ENCODE data around the gene FLOT1. TPM values are rescaled to one million over a fixed set of nuclear protein-coding genes. Genes with fewer than 3 reads are reported as not detected.

FLOT1 gene
- total RNA-seq, 1 experiment from 2014 or later, result 111 TPM

- H3K4me3 Mint-ChIP-seq, result no peak overlapping the region
- TF ChIP-seq CTCF (conservative IDR thresholded peaks at IDR 0.05), result no peak
- Histone ChIP-seq H3K27me3 (ENCODE audit: insufficient read depth, low read length) (peaks cover 20% of the 10 kb centered on the region; the same call in 1 of the 2 replicates), H3K18ac (ENCODE audit: insufficient read length, low read depth, low read length) (no peak overlapping the region), H2AFZ (ENCODE audit: low read length) (no peak overlapping the region), H2BK120ac (ENCODE audit: low read depth, low read length, poor library complexity, severe bottlenecking) (no peak overlapping the region), H4K20me1 (ENCODE audit: control insufficient read depth, insufficient read depth, insufficient read length) (no peaks in the 10 kb centered on the region), H2BK20ac (ENCODE audit: low read depth, low read length, poor library complexity, severe bottlenecking) (no peak overlapping the region), H3K27ac (ENCODE audit: insufficient read length, low read depth, low read length) (no peak overlapping the region), H3K14ac (ENCODE audit: insufficient read depth, low read length) (no peak overlapping the region), H2BK5ac (ENCODE audit: insufficient read length, low read length) (no peak overlapping the region), H4K8ac (replicated peaks; ENCODE audit: insufficient read length, low read depth, low read length) (no peak overlapping the region), H2BK12ac (ENCODE audit: insufficient read length, low read depth, low read length) (no peak overlapping the region), H3K23ac (ENCODE audit: insufficient read length, low read depth, low read length) (no peak overlapping the region), H3K23me2 (ENCODE audit: insufficient read length, low read depth, low read length, poor library complexity, severe bottlenecking) (peaks cover 3% of the 10 kb centered on the region), H4K91ac (ENCODE audit: insufficient read length, low read depth, low read length) (no peak overlapping the region), H3K9me3 (ENCODE audit: control insufficient read depth, low read depth, low read length) (no peaks in the 10 kb centered on the region), H2BK15ac (ENCODE audit: low read depth, low read length) (no peak overlapping the region), H4K5ac (ENCODE audit: insufficient read length, low read depth, low read length) (no peak overlapping the region), H3K79me1 (ENCODE audit: insufficient read depth, low read depth, low read length, poor library complexity, severe bottlenecking) (no peaks in the 10 kb centered on the region), H3K4me1 (ENCODE audit: insufficient read depth, low read length) (no peaks in the 10 kb centered on the region), H3K56ac (ENCODE audit: insufficient read length, low read depth, low read length) (no peak overlapping the region), H3K4me2 (ENCODE audit: insufficient read depth, insufficient read length, low read length) (no peak overlapping the region), H3K79me2 (ENCODE audit: insufficient read depth, low read length) (no peaks in the 10 kb centered on the region), H3K9ac (ENCODE audit: extremely low read depth, insufficient read length, low read length) (no peak overlapping the region), H3T11ph (ENCODE audit: low read length) (no peak overlapping the region), H2AK5ac (ENCODE audit: insufficient read length, low read length) (no peak overlapping the region), H3K4ac (ENCODE audit: low read depth, low read length) (no peak overlapping the region)
- H3K9me3 Mint-ChIP-seq, result no peaks in the 10 kb centered on the region; a peak in 1 of 5 replicates
- peaks cover 8 to 10% of the 10 kb centered on the region in 2 experiments for H3K4me1 Mint-ChIP-seq
- WGBS (ENCODE audit: extremely low coverage, insufficient read length, low lambda C conversion rate), result no CpG with 5 or more reads among the region's 5 CpGs
- H3K36me3 Mint-ChIP-seq (ENCODE audit: insufficient read depth in 1 of 3, low read depth in 3 of 3), result no peaks in the 10 kb centered on the region; a peak in 1 of 7 replicates
- no peak overlapping the region for H3K27ac Mint-ChIP-seq
- no peak for DNase-seq
- peaks cover 54% of the 10 kb centered on the region for H3K27me3 Mint-ChIP-seq (ENCODE audit: low read depth)
Measured at GRCh38 chr6:30787954-30788353, 45.5 kb upstream of the FLOT1 start.

Measured in H9 (cell line).